ENCODE measurements around the gene HFM1. TPM values are rescaled to one million over a fixed set of nuclear protein-coding genes. Genes with fewer than 3 reads are reported as not detected.
"Not testable (repeated sequence)": the region's sequence is repeated elsewhere in the genome, so short reads cannot be mapped to it uniquely, and the experiment has no call there.

HFM1 gene
- total and polyA plus RNA-seq, 9 of the 15 experiments (the other 6 are each of a cell fraction or from before 2014, with no cell fraction given): 1.5 to 6.4 (median 3.7) TPM

DNA sequence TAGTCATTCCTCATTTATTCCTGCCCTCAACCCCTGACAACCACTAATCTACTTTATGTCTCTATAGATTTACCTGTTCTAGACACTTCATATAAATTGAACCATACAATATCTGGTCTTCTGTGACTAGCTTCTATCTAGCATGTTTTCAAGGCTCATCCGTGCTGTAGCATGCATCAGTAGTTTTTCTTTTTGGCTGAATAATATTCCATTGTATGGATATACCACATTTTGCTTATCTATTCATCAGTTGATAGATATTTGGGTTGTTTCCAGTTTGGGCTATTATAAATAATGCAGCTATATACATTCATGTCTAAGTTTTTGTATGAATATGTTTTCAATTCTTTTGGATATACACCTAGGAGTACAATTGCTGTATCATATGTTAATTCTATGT is 101.5 kb downstream of the HFM1 start:
- peaks cover 4% of the 10 kb centered on the region; the same call in 1 of the 2 replicates for H3K9me3 ChIP-seq (replicated peaks; ENCODE audit: control insufficient read depth, insufficient read depth, low read depth, low read length)
- no peaks in the 10 kb centered on the region for H3K4me1 ChIP-seq (replicated peaks in 1 of 2; ENCODE audit: control insufficient read depth in 2 of 2, insufficient read depth in 2 of 2, low read length in 2 of 2)
- DNase-seq (ENCODE audit: extremely low read depth in 1 of 4, low spot score in 3 of 4) (no peak), FAIRE-seq (no peak), ATAC-seq (no peak)
- H3K79me2 ChIP-seq (ENCODE audit: control insufficient read depth, insufficient read depth, low read length): no peaks in the 10 kb centered on the region
- BruUV-seq (replicated peaks): no TSS peak
- ChIA-PET POLR2A (no interaction called here), CTCF (ENCODE audit: low intra/inter-chr PET ratio) (no interaction called here)
- no peak overlapping the region for H2AFZ ChIP-seq (ENCODE audit: low read depth, low read length)
- H3K27ac ChIP-seq (ENCODE audit: extremely low read depth, low read depth, low read length): no peak overlapping the region
- TF ChIP-seq ARNT (IDR thresholded peaks at IDR 0.05) (no peak), ZNF146 (CRISPR knock-in tag; IDR thresholded peaks at IDR 0.05; ENCODE audit: unreplicated experiment) (peak; percentile 58), RUNX1 (IDR thresholded peaks at IDR 0.05; ENCODE audit: low read depth) (no peak), SUPT5H (IDR thresholded peaks at IDR 0.05) (no peak)
- H3K4me2 ChIP-seq (ENCODE audit: insufficient read depth, low read length): no peak overlapping the region
- 38% methylated on average over 1 of the region's 1 CpG for WGBS (ENCODE audit: insufficient coverage, low coverage, missing lambda C conversion rate)
- no peaks in the 10 kb centered on the region for H3K27me3 ChIP-seq (ENCODE audit: control insufficient read depth in 2 of 2, insufficient read depth in 2 of 2, low read length in 2 of 2)
- intact Hi-C loops (cut with micrococcal nuclease): no loop called here
- in situ Hi-C loops (cut with MboI): no loop called here
- H3K9me1 ChIP-seq (ENCODE audit: control insufficient read depth, insufficient read depth, low read length): no peaks in the 10 kb centered on the region
- H3K36me3 ChIP-seq (ENCODE audit: control insufficient read depth, insufficient read depth, low read length): no peaks in the 10 kb centered on the region
- no peak overlapping the region for H3K4me3 ChIP-seq
- no peaks in the 10 kb centered on the region for H4K20me1 ChIP-seq (replicated peaks; ENCODE audit: control insufficient read depth, insufficient read depth, low read length)
- no peak overlapping the region for H3K9ac ChIP-seq (ENCODE audit: insufficient read depth in 1 of 2, low read depth in 2 of 2, low read length in 2 of 2)

GRCh38 chr1:91288843-91289553 is 115.6 kb downstream of the HFM1 start:
- H4K20me1 ChIP-seq (replicated peaks; ENCODE audit: control insufficient read depth, insufficient read depth, low read length); BruUV-seq (replicated peaks); H3K9me3 ChIP-seq (replicated peaks; ENCODE audit: control insufficient read depth, insufficient read depth, low read depth, low read length); FAIRE-seq; H3K4me3 ChIP-seq; H3K27me3 ChIP-seq (ENCODE audit: control insufficient read depth in 2 of 2, insufficient read depth in 2 of 2, low read length in 2 of 2); DNase-seq (ENCODE audit: extremely low read depth in 1 of 4, low spot score in 3 of 4); ATAC-seq; H3K79me2 ChIP-seq (ENCODE audit: control insufficient read depth, insufficient read depth, low read length); CTCF ChIA-PET (ENCODE audit: low intra/inter-chr PET ratio); H3K27ac ChIP-seq (ENCODE audit: extremely low read depth, low read depth, low read length); intact Hi-C loops (cut with micrococcal nuclease); H3K9ac ChIP-seq (ENCODE audit: insufficient read depth in 1 of 2, low read depth in 2 of 2, low read length in 2 of 2); POLR2A ChIA-PET; H2AFZ ChIP-seq (ENCODE audit: low read depth, low read length); H3K36me3 ChIP-seq (ENCODE audit: control insufficient read depth, insufficient read depth, low read length); in situ Hi-C loops (cut with MboI); H3K4me1 ChIP-seq (replicated peaks in 1 of 2; ENCODE audit: control insufficient read depth in 2 of 2, insufficient read depth in 2 of 2, low read length in 2 of 2); H3K4me2 ChIP-seq (ENCODE audit: insufficient read depth, low read length); H3K9me1 ChIP-seq (ENCODE audit: control insufficient read depth, insufficient read depth, low read length): not testable (repeated sequence)
- 69% methylated on average over 7 of the region's 47 CpGs for WGBS (ENCODE audit: insufficient coverage, low coverage, missing lambda C conversion rate)

DNA sequence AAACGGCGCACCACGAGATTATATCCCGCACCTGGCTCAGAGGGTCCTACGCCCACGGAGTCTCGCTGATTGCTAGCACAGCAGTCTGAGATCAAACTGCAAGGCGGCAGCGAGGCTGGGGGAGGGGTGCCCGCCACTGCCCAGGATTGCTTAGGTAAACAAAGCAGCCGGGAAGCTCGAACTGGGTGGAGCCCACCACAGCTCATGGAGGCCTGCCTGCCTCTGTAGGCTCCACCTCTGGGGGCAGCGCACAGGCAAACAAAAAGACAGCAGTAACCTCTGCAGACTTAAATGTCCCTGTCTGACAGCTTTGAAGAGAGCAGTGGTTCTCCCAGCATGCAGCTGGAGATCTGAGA is 117.7 kb downstream of the HFM1 start:
- in situ Hi-C loops (cut with MboI); H3K9me1 ChIP-seq (ENCODE audit: control insufficient read depth, insufficient read depth, low read length); POLR2A ChIA-PET; ATAC-seq; H3K4me3 ChIP-seq; H3K9ac ChIP-seq (ENCODE audit: insufficient read depth in 1 of 2, low read depth in 2 of 2, low read length in 2 of 2); H3K9me3 ChIP-seq (replicated peaks; ENCODE audit: control insufficient read depth, insufficient read depth, low read depth, low read length); CTCF ChIA-PET (ENCODE audit: low intra/inter-chr PET ratio); H3K79me2 ChIP-seq (ENCODE audit: control insufficient read depth, insufficient read depth, low read length); DNase-seq (ENCODE audit: extremely low read depth in 1 of 4, low spot score in 3 of 4); H3K36me3 ChIP-seq (ENCODE audit: control insufficient read depth, insufficient read depth, low read length); H4K20me1 ChIP-seq (replicated peaks; ENCODE audit: control insufficient read depth, insufficient read depth, low read length); FAIRE-seq; H3K27me3 ChIP-seq (ENCODE audit: control insufficient read depth in 2 of 2, insufficient read depth in 2 of 2, low read length in 2 of 2); H3K27ac ChIP-seq (ENCODE audit: extremely low read depth, low read depth, low read length); H3K4me1 ChIP-seq (replicated peaks in 1 of 2; ENCODE audit: control insufficient read depth in 2 of 2, insufficient read depth in 2 of 2, low read length in 2 of 2); H3K4me2 ChIP-seq (ENCODE audit: insufficient read depth, low read length); H2AFZ ChIP-seq (ENCODE audit: low read depth, low read length); BruUV-seq (replicated peaks); intact Hi-C loops (cut with micrococcal nuclease): not testable (repeated sequence)
- WGBS (ENCODE audit: insufficient coverage, low coverage, missing lambda C conversion rate): 50% methylated on average over 2 of the region's 13 CpGs

All from K562 (cell line).